Stimulated activated CD4-positive, alpha-beta T cell treated with anti-CD3 and anti-CD28 coated beads, Interleukin-1b, Interleukin-23, amount 100 ng/mL, for 4 hours (primary cell): ENCODE results near the gene VSTM4.

Source experiments
- DNase-seq, 2 donors: peaks; one replicate each; pipeline ENCODE4 v3.0.0-alpha.2; 2020; ENCODE audit warnings: low read depth in 2 of 2

VSTM4 gene

DNA sequence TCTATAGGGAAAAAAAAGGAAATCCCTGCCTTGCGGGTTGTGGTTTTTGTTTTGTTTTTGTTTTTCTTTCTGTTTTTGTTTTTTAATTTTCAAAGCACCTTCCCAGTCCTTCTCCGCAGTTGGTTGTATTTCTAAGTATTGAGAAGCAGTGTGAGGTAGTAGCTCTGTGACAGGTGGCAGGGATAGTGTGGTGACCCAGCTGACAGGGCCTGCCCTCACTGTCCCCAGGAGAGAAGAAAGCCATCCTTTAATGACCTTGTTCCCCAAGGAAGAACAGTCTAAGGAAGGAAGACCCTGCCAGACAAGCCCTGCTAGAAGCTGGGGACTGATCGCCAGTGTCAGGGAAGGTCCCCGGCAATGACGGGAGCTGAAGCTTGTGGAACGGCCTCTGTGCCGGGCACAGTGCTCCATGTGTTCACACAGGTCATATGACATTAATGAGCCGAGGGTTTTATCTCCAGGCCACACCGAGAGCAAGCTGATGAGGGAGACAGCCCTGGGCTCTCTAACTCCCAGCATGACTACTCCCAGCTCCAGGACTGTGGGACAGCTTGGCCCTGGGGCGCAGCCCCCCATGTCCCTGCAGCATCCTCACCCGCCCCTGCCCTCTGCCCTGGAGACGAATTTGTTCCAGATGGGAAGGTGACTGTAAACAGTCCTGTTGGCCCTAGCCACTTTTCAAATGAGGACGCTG lies 106.7 kb downstream of the VSTM4 start:
- no peak for DNase-seq

DNA sequence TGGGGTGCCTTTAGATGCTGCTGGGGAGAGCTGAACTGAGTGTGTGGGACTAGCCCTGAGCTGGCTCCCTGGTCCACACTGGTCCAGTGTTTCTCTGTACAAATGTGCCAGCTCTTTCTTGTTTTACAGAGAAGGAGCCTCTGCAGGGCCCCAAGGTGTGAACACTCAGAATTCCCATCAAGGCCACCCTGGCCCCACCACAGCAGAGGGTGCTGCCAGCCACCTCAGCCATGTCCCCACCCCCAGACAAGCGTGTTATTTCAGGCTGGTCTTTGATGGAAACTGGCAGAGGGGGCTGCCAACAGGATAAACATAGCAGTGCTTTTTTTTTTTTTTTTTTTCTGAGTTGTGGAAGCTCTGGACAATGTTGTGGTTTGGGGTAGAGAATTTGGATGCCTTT lies 107.2 kb downstream of the VSTM4 start:
- DNase-seq, result no peak

DNA sequence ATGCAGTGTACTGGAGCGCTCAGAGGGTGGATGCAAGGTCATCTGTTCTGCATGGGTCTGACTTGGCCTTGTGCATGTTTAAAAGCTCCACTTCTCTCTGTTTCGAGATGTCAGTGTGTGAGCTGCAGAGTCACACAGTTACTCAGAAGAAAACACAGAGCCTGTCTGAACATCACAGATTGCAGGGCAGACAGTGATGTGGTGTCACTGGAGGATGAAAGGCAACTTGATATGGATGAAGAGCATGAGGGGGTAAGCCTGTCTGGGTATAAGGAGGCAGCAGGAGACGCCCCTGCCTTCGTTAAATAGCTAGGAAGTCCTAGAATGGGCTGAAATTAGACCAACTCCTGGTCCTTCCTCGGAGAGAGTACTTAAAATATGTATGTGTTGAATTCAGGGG lies 108.2 kb downstream of the VSTM4 start:
- no peak for DNase-seq

DNA sequence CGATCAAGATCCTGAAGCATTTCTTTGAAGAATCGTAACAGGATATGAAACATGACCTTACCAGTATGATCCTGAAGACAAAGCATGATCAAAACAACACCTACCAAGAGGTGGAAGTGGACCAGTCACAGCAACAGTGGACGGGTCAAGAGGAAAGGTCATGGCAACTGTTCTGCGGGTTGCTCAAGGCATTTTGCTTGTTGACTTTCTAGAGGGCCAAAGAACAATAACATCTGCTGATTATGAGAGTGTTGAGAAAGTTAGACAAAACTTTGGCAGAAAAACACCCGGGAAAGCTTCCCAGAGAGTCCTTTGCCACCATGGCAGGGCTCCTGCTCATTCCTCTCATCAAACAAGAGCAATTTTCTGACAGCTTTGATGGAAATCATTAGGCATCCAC lies 110.1 kb downstream of the VSTM4 start:
- DNase-seq, result no peak

DNA sequence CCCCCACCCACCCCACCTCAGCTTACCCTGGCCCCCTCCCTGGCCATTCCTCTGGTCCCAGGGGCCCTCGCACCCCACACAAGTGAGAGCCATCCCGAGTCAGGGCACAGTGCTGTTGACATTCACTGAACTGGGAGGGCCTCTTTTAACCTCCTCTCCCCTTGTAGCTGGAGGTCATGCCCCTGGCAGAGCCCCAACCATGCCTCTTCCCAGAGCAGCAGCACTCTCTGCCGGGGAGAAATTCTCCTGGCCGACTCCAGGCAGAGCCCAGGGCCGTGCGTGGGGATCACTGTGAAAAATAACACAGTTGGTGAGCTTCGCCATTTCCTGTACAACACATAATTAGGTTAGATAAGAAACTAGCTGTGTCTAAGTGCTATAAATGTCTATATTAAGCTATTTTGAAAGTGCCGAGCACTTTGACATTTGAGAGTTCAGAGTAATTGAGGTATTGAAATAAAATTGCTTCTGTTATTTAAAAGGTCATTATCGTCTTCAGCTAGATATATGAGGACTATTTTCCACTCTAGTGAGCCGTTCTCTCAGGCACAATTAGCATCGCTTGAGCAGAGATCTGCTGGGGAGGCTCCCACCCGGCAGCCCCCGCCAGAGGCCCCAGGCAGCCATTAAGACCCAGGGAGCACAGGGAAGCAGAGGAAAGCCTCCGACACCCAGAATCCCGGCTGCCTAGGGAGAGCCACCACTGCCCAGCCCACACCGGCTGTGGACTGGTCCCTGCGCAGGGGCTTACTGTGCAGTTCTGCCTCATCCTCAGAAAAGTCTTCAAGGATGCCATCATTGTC lies 113.3 kb downstream of the VSTM4 start:
- no peak for DNase-seq

DNA sequence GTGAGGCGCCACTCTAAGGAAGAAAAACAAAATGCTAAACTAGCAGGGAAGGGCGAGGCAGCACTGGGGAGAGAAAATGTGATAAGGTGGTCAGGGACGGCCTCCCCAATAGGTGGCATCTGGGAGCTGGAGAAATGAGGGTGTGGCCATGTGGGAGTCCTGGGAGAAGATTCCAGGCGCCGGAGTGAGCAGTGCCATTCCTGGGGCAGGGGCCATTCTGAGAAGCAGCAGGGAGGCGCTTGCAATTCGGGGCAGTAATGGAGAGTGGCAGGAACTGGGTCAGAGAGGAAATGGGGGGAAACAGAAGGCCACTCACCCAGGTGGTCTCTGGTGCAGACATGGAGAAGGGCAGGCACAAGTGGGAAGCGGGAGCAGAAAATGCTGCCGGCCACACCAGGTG lies 113.9 kb downstream of the VSTM4 start:
- DNase-seq, result no peak

DNA sequence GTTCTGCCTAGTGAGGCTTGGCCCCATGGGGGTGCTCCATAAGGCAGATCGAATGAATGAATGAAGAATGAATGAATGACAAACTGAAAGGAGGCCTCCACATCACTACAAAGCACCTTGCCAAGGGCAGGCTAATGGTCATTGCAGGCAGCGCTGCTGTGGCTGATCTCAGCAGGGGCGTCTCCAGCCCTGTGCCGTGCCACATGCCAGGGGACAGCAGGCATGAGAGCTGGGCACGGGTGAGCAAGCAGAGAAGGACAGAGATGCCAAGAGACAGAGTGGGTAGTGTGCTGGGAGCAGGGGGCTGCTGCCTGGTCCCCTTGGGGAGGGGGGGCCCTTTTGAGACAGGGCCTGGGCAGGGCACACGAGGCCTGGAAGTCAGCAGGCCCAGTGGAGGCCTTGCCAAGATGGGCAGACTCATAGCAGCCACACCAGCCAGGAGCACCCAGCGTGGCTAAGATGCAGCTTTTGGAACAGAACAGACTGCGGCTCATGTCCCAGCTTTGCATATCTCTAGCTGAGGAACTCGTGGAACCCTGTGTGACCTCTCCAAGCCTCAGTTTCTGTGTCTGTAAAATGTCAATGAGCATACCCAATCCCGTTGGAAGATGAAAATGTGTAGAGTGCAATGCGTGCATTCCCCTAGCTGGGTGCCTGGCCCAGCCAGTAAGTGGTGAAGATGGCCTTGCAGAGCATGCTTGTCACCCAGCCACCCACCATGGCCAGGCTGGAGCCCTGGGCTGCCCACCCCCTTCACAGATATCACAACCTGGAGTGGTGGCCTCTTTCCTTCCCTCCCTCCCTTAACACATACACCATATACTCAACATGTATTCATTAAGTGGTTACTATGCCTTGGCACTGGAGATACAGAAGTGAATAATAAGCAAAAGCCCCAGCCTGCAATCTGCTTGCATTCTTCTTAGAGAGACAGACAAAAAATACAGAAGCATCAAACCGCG lies 114.6 kb downstream of the VSTM4 start:
- DNase-seq, result no peak

DNA sequence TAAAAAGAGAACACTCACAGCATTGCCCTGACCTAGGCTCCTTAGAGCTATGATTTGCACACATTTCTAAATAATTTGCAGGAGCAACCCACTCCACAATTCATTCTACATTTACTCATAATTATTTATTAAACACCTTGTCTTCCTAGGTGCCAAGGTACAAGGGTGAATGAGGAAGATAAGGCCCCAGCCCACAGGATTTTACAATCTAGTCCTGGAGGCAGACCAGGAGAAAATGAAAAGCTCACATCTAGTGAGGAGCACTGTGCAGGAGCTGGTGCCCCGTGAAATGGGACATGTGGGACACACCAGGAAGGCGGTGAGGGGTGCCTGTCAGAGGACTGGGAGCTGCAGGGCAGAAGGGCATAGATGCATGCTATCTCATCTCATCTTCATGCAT lies 116.0 kb downstream of the VSTM4 start:
- no peak for DNase-seq

DNA sequence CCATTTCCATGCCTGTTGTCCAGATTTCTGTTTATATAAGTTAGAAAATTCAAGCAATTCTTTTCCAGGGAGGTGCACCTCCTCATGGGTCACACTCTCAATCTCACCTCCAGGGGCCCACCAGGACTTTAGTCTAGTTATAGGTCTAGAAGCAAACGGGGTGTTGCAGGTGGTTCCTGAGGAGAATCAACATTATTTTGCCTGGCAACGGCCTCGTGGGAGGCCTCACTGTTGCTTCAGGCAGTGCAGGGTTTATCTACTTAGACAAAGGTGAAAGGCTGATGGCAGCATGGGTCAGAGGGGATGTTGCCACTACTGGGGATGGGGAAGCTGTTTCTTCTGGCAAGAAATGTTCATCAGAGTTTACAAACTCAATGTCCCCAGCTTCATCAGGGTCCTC lies 119.0 kb downstream of the VSTM4 start:
- no peak for DNase-seq

DNA sequence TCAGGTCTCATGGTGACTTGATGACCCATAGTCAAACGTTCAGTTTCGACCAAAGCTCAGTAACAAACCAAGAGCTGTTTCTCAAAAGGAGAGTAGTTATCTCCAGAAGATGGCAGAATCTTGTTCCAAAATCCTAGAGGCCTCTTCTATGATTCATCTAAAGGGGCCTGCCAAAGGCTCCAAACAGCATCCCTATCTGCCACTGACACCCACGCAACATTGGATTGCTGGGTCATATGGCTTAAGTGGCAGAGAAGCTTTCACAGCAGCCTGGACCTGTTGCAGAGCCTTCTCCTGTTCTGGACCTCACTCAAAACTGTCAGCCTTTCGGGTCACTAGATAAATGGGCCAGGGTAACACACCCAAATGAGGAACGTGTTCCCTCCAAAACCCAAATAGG lies 121.7 kb downstream of the VSTM4 start:
- no peak for DNase-seq

DNA sequence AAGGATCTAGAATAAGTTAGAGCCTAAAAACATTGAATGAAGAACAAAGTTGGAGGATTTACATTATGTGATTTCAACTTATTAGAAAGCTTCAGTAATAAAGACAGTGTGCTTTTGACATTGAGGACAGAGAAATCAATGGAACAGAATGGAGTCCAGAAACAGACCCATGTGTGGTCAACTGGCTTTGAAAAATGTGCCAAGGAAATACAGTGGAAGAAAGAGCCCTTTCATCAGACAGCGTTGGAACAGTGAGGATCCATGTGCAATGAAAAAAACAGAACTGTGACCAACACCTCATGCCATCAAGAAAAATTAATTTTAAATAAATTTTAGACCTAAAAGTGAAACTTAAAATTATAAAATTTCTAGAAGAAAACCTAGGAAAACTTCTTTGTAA lies 125.1 kb downstream of the VSTM4 start:
- DNase-seq, result no peak

DNA sequence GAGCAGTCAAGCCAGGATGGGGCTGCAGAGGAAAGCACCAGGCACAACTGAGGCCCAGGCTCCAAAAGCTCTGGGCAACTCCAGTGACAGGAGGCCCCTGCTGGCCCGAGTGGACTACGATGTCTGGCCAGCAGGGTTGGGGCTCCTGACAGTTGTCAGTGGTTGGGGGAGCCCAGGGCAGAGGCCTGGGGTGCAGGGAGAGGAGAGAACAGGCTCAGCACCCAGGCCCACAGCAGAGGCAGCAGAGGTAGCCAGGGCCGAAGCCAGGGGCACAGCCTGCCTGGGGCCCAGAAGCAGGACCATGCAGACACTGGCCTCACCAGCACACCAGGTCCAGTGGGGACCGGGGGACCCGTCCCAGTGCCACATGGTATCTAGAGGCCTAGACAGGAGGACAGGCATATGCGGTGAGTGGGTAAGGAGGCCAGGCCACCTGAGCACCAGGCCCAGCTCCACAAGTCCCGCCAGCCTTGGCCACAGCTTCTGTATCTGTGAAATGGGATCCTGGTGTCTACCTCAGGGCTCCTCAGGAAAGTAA lies 129.6 kb downstream of the VSTM4 start:
- DNase-seq, result no peak

DNA sequence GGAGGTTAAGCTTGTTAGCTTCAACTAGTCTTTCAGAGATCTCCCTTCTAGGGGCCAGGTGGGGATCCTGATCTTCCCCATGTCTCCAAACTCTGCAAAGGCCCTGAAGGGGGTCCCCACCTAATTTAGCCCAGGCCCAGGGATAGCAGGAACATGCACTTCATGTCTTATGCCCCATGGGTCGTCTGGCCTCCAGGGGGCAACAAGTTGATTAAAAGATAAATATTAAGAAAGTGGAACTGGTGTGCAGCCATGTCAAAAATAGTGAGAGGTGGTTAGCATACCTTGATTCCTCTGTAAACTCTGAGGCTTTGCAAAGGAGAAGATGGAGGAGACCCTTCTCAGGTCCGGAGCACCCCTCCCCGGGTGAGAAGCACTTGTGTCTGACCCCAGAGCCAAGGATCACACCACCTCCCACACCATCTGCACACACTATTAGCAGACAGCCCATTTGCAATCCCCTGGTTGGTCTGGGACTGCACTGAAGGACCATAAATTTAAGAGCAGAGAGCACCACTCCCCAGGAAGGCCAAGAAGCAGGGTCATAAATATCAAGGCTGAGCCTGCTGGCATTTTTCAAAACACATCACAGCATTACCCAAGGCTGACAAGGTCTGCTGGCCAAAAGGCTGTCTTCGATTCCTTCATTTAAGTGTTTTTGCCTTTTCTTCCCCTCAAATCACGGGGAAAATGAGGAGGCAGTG lies 131.5 kb downstream of the VSTM4 start:
- no peak for DNase-seq

DNA sequence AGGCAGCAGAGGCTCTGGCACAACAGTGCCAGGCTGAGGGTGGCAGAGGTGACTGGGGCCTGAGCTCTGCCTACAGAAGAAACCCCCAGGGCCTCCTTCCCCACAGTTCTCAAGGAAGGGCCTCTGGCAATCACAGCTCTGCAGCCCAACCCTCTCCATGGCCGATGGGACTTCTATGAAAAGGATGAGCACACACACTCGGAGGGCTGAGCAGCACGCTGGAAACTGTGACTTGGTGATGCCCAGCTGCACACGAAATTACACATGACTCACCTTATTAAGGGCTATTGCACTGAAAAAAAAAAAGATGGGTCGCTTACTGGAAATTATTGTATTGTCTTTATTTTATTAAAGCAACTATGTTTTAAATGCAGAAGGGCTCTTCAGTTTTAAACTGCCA lies 132.7 kb downstream of the VSTM4 start:
- no peak for DNase-seq

DNA sequence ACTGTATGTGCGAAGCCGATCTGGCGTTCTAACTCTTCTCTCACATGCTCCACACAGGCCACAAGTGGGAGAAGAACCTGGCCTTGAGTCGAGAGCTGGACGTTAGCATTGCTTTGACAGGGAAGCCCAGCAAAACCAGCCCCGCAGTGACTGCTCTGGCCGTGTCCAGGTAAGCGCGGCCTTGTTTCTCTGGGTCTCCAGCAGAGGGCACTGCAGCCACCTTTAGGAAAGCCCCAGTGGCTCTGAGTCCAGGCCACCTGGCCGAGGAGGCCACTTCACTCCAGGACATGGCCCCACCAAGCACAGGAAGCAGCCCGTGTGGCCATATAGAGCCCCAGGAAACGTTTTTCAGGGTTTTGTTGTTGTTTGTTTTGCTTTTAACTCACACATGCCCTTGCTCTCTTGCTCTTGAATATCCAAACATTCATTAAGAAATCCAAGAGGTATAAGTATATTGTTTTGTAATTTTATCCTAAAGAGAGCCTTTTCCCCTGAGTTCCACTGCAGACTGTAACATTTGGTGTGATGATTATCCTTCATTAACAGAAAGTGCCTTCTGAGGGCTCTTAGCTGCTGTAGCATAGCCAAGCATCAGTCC lies 133.9 kb downstream of the VSTM4 start:
- peak in 1 of 2 donors; percentile 9 for DNase-seq

DNA sequence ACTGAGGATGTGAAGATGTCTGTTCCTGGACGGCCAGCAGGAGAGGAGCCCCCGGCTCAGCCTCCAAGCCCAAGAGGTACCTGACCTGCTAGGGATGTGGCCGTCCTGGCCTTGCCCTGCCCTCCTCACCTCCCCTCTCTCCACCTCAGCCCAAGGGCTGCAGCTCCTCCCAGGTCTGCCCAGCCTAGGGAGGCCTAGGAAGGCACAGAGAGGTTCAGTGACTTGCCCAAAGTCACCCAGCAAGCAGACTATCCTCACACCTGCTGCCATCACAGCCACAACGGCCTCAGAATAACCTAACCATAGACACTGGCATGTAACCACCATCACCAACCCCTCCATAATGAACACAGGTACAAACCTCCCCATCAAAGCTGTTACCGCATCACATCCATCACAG lies 137.0 kb downstream of the VSTM4 start:
- DNase-seq, result no peak

DNA sequence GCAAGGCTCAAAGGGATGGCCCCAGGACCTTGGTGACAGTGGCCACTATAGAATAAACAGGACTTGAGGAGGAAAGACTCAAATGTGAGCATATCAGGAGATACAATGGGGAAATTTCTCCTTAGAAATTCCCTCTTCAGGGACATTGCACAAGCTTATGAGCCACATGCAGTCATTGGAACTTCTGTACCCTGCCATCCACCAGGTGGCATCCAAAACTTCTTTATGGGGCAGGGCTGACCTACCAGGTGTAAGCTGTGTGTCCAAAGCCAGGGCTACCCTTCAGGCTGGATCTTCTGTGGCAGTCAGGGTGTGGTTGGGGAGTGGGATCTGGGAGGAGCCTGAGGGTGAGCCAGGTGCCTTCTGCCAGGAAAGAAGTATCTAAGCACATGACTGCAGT lies 139.1 kb downstream of the VSTM4 start:
- no peak for DNase-seq

DNA sequence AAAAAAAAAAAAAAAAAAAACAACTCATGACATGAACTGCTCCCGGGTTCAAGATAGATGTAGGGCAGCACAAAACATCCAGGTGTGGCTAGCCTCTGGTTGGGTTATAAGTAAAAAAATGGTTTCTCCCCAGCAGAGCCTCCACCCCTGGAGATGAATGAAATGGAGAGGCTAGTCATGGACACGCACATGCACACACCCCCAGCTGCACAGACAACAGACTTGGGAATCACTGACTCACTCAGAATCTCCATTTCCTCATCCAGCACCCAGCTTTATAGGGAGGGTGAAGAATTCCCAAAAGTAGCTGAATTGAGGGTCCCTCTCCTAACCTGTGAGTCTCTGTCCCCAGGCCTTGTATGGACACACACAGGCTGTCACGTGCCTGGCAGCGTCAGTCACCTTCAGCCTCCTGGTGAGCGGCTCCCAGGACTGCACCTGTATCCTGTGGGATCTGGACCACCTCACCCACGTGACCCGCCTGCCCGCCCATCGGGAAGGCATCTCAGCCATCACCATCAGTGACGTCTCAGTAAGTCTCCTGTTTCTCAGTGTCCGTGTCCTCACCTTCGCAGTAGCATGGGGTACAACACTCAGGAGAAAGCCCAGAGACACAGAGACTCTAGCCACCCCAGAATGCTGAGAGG lies 140.7 kb downstream of the VSTM4 start:
- DNase-seq, result no peak

DNA sequence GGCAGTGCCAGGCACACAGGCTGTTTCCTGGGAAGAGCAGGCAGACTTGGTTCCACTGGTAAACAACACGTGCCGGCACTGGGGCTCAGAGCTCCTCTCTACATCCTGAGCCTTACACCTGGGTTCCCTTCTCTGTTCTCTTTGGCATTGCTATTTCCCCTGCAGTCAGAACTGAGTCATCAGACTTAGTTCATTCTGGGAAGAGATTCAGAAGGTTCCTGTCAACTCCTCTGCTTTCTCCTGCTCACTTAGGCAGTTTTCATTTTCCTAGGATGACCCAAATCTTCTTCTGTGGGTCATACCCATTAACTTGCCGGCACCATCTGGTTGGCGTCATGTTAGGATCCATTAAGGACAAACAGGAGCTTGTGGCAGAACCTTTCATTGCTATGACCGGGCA lies 142.3 kb downstream of the VSTM4 start:
- no peak for DNase-seq

DNA sequence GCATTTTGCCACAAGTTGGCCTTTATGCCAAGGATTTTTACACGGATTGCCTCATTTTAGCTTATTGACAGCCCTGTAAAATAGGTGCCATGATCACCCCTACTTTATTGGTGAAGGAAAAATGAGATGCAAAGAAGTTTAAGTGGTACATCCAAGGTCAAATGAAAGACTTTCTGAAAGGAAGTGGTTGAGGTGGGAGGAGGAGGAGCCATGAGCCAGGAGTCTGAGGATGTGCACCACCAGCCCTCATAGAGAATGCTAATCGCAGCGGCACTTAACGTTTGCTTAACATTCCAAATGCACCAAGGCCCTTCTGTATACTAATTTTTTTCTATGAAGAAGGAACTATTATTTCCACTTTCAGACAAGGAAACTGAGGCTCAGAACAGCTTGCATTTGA lies 144.7 kb downstream of the VSTM4 start:
- no peak for DNase-seq

DNA sequence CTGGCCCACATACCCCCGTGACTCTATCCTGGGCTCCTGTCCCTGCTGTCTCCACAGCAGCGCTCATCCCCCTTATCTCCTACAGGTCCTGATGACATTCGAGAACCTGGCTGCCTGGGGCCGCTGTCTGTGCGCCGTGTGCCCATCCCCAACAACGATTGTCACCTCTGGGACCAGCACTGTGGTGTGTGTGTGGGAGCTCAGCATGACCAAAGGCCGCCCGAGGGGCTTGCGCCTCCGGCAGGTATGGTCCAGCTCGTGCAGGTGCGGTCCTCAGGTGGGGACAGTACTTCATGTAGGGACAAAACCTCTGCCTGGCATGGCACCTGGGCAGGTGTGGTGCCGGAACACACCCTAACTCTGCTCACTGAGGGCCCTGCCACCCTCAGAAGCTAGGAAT lies 145.3 kb downstream of the VSTM4 start:
- DNase-seq, result no peak
